A549 (cell line): ENCODE measurements around the gene DACT3. TPM values are rescaled to one million over a fixed set of nuclear protein-coding genes. Genes with fewer than 3 reads are reported as not detected.

ENCODE experiments used
- ATOH8 ChIP-seq: fragments of 250-450 bp; sonication (Bioruptor Pico); IDR thresholded peaks from 2 replicates; pipeline ENCODE4 v1.5.0; 2020; ENCODE audit warnings: low read depth, mild to moderate bottlenecking, moderate library complexity
- BHLHE40 ChIP-seq: IDR thresholded peaks from 2 replicates; pipeline ENCODE4 v1.6.1; 2012; ENCODE audit warnings: low read depth, low read length, inconsistent platforms
- CBX8 ChIP-seq: fragments of 200-600 bp; sonication (generic); IDR thresholded peaks from 2 replicates; pipeline ENCODE4 v1.6.1; 2016
- CHD2 ChIP-seq: fragments of 150-350 bp; IDR thresholded peaks from 2 replicates; pipeline ENCODE4 v1.6.1; 2014; ENCODE audit warnings: low read length; ENCODE audit not compliant: partially characterized antibody
- CHD4 ChIP-seq: fragments of 200-600 bp; sonication (generic); IDR thresholded peaks from 2 replicates; pipeline ENCODE4 v1.6.1; 2016; ENCODE audit warnings: antibody characterized with exemption, mild to moderate bottlenecking, borderline replicate concordance
- EHMT2 ChIP-seq: fragments of 200-600 bp; sonication (generic); IDR thresholded peaks from 2 replicates; pipeline ENCODE4 v1.6.1; 2016; ENCODE audit warnings: antibody characterized with exemption, low read depth, mild to moderate bottlenecking, moderate library complexity
- EP300 ChIP-seq, 2 experiments: fragments of >200 bp; sonication (Bioruptor Twin); formaldehyde crosslinking; IDR thresholded peaks; 2 replicates in 1 of 2; 3 replicates in 1 of 2; pipeline ENCODE4 v1.6.1; 2016 to 2017
- FOSL2 ChIP-seq, 2 experiments: fragments of 450-650 bp in 1 of 2; fragments of >200 bp in 1 of 2; sonication (Bioruptor Twin) in 1 of 2; formaldehyde crosslinking; IDR thresholded peaks; 2 replicates each; pipeline versions ENCODE4 v1.5.0 to v1.6.1; 2016 to 2020; ENCODE audit warnings: mild to moderate bottlenecking in 1 of 2, moderate library complexity in 1 of 2
- FOXS1 ChIP-seq: fragments of 250-450 bp; sonication (Bioruptor Pico); IDR thresholded peaks from 2 replicates; pipeline ENCODE4 v1.5.0; 2020; ENCODE audit warnings: mild to moderate bottlenecking, moderate library complexity
- GATA3 ChIP-seq: IDR thresholded peaks from 2 replicates; pipeline ENCODE4 v1.6.1; 2012; ENCODE audit warnings: borderline replicate concordance
- HDAC2 ChIP-seq: fragments of 200-600 bp; sonication (generic); IDR thresholded peaks from 2 replicates; pipeline ENCODE4 v1.6.1; 2016
- HEYL ChIP-seq: fragments of 250-450 bp; sonication (Bioruptor Pico); IDR thresholded peaks from 2 replicates; pipeline ENCODE4 v1.8.0; 2021; ENCODE audit warnings: mild to moderate bottlenecking, moderate library complexity
- HMGXB4 ChIP-seq: fragments of 250-450 bp; sonication (Bioruptor Pico); IDR thresholded peaks from 2 replicates; pipeline ENCODE4 v1.5.0; 2021; ENCODE audit warnings: mild to moderate bottlenecking, moderate library complexity, borderline replicate concordance
- HOXA7 ChIP-seq: fragments of 250-450 bp; sonication (Bioruptor Pico); IDR thresholded peaks from 2 replicates; pipeline ENCODE4 v1.5.0; 2020; ENCODE audit warnings: mild to moderate bottlenecking, moderate library complexity
- HOXB5 ChIP-seq: fragments of 250-450 bp; sonication (Bioruptor Pico); IDR thresholded peaks from 2 replicates; pipeline ENCODE4 v1.5.0; 2020; ENCODE audit warnings: mild to moderate bottlenecking, moderate library complexity
- JUNB ChIP-seq: fragments of >200 bp; sonication (Bioruptor Twin); formaldehyde crosslinking; IDR thresholded peaks from 2 replicates; pipeline ENCODE4 v1.6.1; 2016
- KDM1A ChIP-seq: fragments of 200-600 bp; sonication (generic); IDR thresholded peaks from 2 replicates; pipeline ENCODE4 v1.6.1; 2016; ENCODE audit warnings: low read depth, mild to moderate bottlenecking
- KDM5A ChIP-seq: fragments of 200-600 bp; sonication (generic); IDR thresholded peaks from 2 replicates; pipeline ENCODE4 v1.6.1; 2016; ENCODE audit warnings: antibody characterized with exemption, mild to moderate bottlenecking
- MAZ ChIP-seq: fragments of 150-350 bp; IDR thresholded peaks from 2 replicates; pipeline ENCODE4 v1.6.1; 2014; ENCODE audit warnings: antibody characterized with exemption, low read depth, low read length, borderline replicate concordance
- MYC ChIP-seq: IDR thresholded peaks from 2 replicates; pipeline ENCODE4 v1.6.1; 2012; ENCODE audit warnings: mild to moderate bottlenecking, inconsistent platforms, low read length, improper control_type of control experiment, borderline replicate concordance
- NFE2L2 ChIP-seq: fragments of 150-350 bp; conservative IDR thresholded peaks from 2 replicates; pipeline ENCODE4 v1.6.1; 2014; ENCODE audit warnings: low read length
- NR3C1 ChIP-seq: fragments of >200 bp; sonication (Bioruptor Twin); formaldehyde crosslinking; IDR thresholded peaks from 3 replicates; pipeline ENCODE4 v1.6.1; 2017
- RFX5 ChIP-seq: fragments of 450-650 bp; IDR thresholded peaks from 2 replicates; pipeline ENCODE4 v1.7.1; 2014; ENCODE audit warnings: antibody characterized with exemption, mild to moderate bottlenecking, moderate library complexity
- RNF2 ChIP-seq: fragments of 200-600 bp; sonication (generic); IDR thresholded peaks from 2 replicates; pipeline ENCODE4 v1.6.1; 2016; ENCODE audit warnings: low read depth, mild to moderate bottlenecking, antibody characterized with exemption, moderate library complexity, borderline replicate concordance
- SREBF2 ChIP-seq: fragments of 450-650 bp; IDR thresholded peaks from 2 replicates; pipeline ENCODE4 v1.6.1; 2014; ENCODE audit warnings: mild to moderate bottlenecking, moderate library complexity
- TFCP2L1 ChIP-seq: fragments of 250-450 bp; sonication (Bioruptor Pico); IDR thresholded peaks from 2 replicates; pipeline ENCODE4 v1.5.0; 2021; ENCODE audit warnings: mild to moderate bottlenecking
- USF2 ChIP-seq: fragments of 450-650 bp; IDR thresholded peaks from 2 replicates; pipeline ENCODE4 v1.6.1; 2014; ENCODE audit warnings: antibody characterized with exemption
- ZFP36 ChIP-seq: fragments of 450-650 bp; IDR thresholded peaks from 2 replicates; pipeline ENCODE4 v1.6.1; 2014; ENCODE audit warnings: borderline replicate concordance; ENCODE audit not compliant: partially characterized antibody
- ZSCAN20 ChIP-seq: fragments of 250-450 bp; sonication (Bioruptor Pico); IDR thresholded peaks from 2 replicates; pipeline ENCODE4 v1.8.0; 2022; ENCODE audit warnings: mild to moderate bottlenecking, moderate library complexity
- polyA plus RNA-seq, 4 experiments: library from polyadenylated mRNA; depleted of rRNA in 3 of 4; stranded (reverse); fragments of >200 nt; fragmentation: RNase III in 1 of 4; extraction: RNeasy Plus Mini Kit Qiagen cat#74134 plus additional on column Dnase treatment in 1 of 4; gene quantifications; 2 replicates in 3 of 4; 3 replicates in 1 of 4; pipeline ENCODE4 v1.2.3, GENCODE V29; 2011 to 2017
- TF ChIP-seq, protein P1 (sequence below): IDR thresholded peaks from 2 replicates; pipeline ENCODE4 v1.6.1; 2012
- TF ChIP-seq, protein P2 (sequence below): IDR thresholded peaks from 2 replicates; pipeline ENCODE4 v1.6.1; 2012; ENCODE audit warnings: low read depth, borderline replicate concordance
- TF ChIP-seq, protein P3 (sequence below): fragments of >200 bp; sonication (Bioruptor Twin); formaldehyde crosslinking; IDR thresholded peaks from 3 replicates; pipeline ENCODE4 v1.6.1; 2016

DACT3 gene
- polyA plus RNA-seq, 2 of the 4 experiments (the other 2 are of a cell fraction): 0.32 to 0.36 TPM

- TF ChIP-seq, protein P1, sequence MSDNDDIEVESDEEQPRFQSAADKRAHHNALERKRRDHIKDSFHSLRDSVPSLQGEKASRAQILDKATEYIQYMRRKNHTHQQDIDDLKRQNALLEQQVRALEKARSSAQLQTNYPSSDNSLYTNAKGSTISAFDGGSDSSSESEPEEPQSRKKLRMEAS: peak; percentile 95
- peak; percentile 98 for TF ChIP-seq HOXB5 (CRISPR knock-in tag)
- TF ChIP-seq SREBF2: peak; percentile 46
- no peak for TF ChIP-seq FOSL2 (IDR thresholded peaks at IDR 0.05)
- peak; percentile 85 for TF ChIP-seq FOSL2 (CRISPR knock-in tag; IDR thresholded peaks at IDR 0.05)
- peak; percentile 88 for TF ChIP-seq BHLHE40
- no peak for TF ChIP-seq EHMT2
- TF ChIP-seq, protein P2, sequence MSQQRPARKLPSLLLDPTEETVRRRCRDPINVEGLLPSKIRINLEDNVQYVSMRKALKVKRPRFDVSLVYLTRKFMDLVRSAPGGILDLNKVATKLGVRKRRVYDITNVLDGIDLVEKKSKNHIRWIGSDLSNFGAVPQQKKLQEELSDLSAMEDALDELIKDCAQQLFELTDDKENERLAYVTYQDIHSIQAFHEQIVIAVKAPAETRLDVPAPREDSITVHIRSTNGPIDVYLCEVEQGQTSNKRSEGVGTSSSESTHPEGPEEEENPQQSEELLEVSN: peak; percentile 54; the same call in 1 of the 2 replicates
- TF ChIP-seq TFCP2L1 (CRISPR knock-in tag): 0 out of 2 replicates have a peak, but pooled peaks have one; percentile 88
- no peak for TF ChIP-seq NFE2L2
- TF ChIP-seq JUNB: no peak
- TF ChIP-seq, protein P3, sequence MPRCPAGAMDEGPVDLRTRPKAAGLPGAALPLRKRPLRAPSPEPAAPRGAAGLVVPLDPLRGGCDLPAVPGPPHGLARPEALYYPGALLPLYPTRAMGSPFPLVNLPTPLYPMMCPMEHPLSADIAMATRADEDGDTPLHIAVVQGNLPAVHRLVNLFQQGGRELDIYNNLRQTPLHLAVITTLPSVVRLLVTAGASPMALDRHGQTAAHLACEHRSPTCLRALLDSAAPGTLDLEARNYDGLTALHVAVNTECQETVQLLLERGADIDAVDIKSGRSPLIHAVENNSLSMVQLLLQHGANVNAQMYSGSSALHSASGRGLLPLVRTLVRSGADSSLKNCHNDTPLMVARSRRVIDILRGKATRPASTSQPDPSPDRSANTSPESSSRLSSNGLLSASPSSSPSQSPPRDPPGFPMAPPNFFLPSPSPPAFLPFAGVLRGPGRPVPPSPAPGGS: peak; percentile 75
- peak; percentile 70; the same call in 1 of the 2 replicates for TF ChIP-seq RFX5
- peak; percentile 71 for TF ChIP-seq GATA3
- peak; percentile 89 for TF ChIP-seq ZSCAN20 (CRISPR knock-in tag)
- no peak; the same call in 1 of the 2 replicates for TF ChIP-seq HOXA7 (CRISPR knock-in tag)
- no peak for TF ChIP-seq RNF2
- TF ChIP-seq HEYL (CRISPR knock-in tag): peak; percentile 95
- 0 out of 2 replicates have a peak, but pooled peaks have one; percentile 91 for TF ChIP-seq MAZ
- peak; percentile 58; the same call in 1 of the 2 replicates for TF ChIP-seq CHD4
- peak; percentile 82 for TF ChIP-seq CHD2
- peak; percentile 95 for TF ChIP-seq FOXS1
- peak; percentile 97 for TF ChIP-seq HMGXB4
- TF ChIP-seq EP300 (IDR thresholded peaks at IDR 0.05): no peak
- TF ChIP-seq NR3C1: no peak
- peak; percentile 45 for TF ChIP-seq ZFP36
- TF ChIP-seq KDM1A: peak; percentile 53; the same call in 1 of the 2 replicates
- 0 out of 2 replicates have a peak, but pooled peaks have one; percentile 41 for TF ChIP-seq HDAC2
- no peak for TF ChIP-seq KDM5A
- TF ChIP-seq CBX8: no peak
- peak; percentile 98 for TF ChIP-seq ATOH8 (CRISPR knock-in tag)
- no peak for TF ChIP-seq USF2
- peak; percentile 95 for TF ChIP-seq MYC
These were observed 60.3 kb downstream of the DACT3 start (continued) for GRCh38 chr19:46600384-46601317.
